Activated T-helper 2 cell treated with anti-CD3 and anti-CD28 coated beads, Interferon-gamma antibody, Interleukin-2, Interleukin-4, amounts not matched to agents 10 μg/mL and 5 μg/mL and 100 μg/mL, durations not matched to agents 14 hours and 24 hours and 36 hours (primary cell): Measurements from ENCODE around the gene STYX. TPM values are rescaled to one million over a fixed set of nuclear protein-coding genes. Genes with fewer than 3 reads are reported as not detected.
"Not testable (repeated sequence)": the region's sequence is repeated elsewhere in the genome, so short reads cannot be mapped to it uniquely, and the experiment has no call there.

ENCODE experiments used
- DNase-seq: peaks from one replicate; pipeline ENCODE4 v3.0.0; 2021; ENCODE audit warnings: low spot score
- H3K27ac Mint-ChIP-seq: one replicate; pipeline ENCODE4 v1.8.0; 2021; ENCODE audit warnings: mixed read lengths
- H3K27me3 Mint-ChIP-seq: one replicate; pipeline ENCODE4 v1.8.0; 2021; ENCODE audit warnings: low read depth, mixed read lengths
- H3K36me3 Mint-ChIP-seq: one replicate; pipeline ENCODE4 v1.8.0; 2021; ENCODE audit warnings: low read depth, mixed read lengths
- H3K4me1 Mint-ChIP-seq: one replicate; pipeline ENCODE4 v1.8.0; 2021; ENCODE audit warnings: low read depth, mixed read lengths
- H3K4me3 Mint-ChIP-seq: one replicate; pipeline ENCODE4 v1.8.0; 2021; ENCODE audit warnings: low read depth, mild to moderate bottlenecking, moderate library complexity, mixed read lengths
- H3K9me3 Mint-ChIP-seq: one replicate; pipeline ENCODE4 v1.8.0; 2021; ENCODE audit warnings: mixed read lengths
- intact Hi-C: fragments of 100-400 bp; cut with micrococcal nuclease; formaldehyde crosslinking; loops from one replicate; pipeline ENCODE4 v1.15.1; 2023
- total RNA-seq: library from RNA; stranded (reverse); gene quantifications from 2 replicates; pipeline ENCODE4 v1.2.3, GENCODE V29; 2022

Gene STYX
- total RNA-seq, 1 donor from 2014 or later = 16.5 TPM

DNA sequence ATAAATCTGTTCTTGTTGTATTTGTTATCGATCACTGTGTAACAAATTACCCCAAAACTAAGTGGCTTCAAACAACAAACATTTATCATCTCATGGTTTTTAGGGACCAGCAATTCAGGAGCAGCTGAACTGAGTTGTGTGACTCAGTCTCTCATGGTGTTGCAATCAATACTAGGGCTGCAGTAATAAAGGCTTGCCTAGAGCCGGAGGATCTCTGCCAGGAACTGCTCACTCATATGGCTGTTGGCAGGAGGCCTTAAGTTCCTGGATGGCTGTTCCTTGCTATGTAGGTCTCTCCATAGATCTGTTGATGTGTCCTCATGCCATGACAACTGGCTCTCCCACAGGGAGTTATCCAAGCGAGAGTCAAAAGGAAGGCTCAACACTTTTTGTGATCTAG is 26.7 kb upstream of the STYX start:
- no peak for DNase-seq
- H3K27me3 Mint-ChIP-seq = no peaks in the 10 kb centered on the region
- H3K9me3 Mint-ChIP-seq = no peaks in the 10 kb centered on the region
- no peak overlapping the region for H3K4me3 Mint-ChIP-seq
- H3K4me1 Mint-ChIP-seq = peaks cover 27% of the 10 kb centered on the region
- intact Hi-C loops = no loop called here
- no peak overlapping the region for H3K27ac Mint-ChIP-seq
- H3K36me3 Mint-ChIP-seq = peaks cover 12% of the 10 kb centered on the region

DNA sequence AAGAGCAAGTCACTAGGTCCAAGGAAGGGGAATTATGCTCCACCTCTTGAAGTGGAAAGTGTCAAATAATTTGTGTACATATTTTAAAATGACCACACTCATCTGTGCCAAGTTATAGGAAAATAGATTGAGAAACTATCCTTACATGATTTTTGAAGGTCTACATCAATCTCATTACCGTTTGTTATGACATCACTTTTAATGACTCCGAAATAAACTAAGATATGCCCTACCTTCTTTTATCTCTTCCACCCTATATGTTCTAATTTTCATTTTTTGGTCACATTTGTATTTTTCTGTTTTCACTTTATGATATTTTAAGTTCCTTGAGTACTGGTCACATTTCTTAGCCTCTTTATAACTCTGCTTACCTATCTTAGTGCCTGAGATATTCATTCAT is 26.3 kb upstream of the STYX start:
- H3K4me1 Mint-ChIP-seq = peaks cover 31% of the 10 kb centered on the region
- H3K4me3 Mint-ChIP-seq = no peak overlapping the region
- no peak overlapping the region for H3K27ac Mint-ChIP-seq
- H3K27me3 Mint-ChIP-seq = no peaks in the 10 kb centered on the region
- DNase-seq = no peak
- no peaks in the 10 kb centered on the region for H3K9me3 Mint-ChIP-seq
- peaks cover 17% of the 10 kb centered on the region for H3K36me3 Mint-ChIP-seq
- intact Hi-C loops = no loop called here

DNA sequence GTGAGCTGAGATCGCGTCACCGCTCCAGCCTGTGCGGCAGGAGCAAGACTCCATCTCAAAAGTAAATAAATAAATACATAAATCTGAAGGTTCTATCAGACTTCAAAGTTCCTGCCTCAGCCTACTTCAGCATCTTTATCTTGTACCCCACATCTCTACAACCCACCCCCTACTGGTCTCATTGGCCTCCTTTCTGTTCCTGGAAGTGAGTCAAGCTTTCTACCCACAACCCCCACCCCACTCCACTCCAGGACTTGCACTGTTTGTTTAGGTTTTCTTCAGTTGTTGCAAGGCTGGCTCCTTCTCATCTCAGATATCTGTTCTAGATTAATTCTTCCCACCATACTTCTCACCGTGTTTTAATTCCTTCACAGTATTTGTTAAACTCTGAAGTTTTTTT is 23.7 kb upstream of the STYX start:
- peak overlapping the region; percentile 93 for H3K27ac Mint-ChIP-seq
- H3K36me3 Mint-ChIP-seq = peaks cover 43% of the 10 kb centered on the region
- H3K9me3 Mint-ChIP-seq = no peaks in the 10 kb centered on the region
- DNase-seq = peak; percentile 38
- H3K4me1 Mint-ChIP-seq = peaks cover 40% of the 10 kb centered on the region
- H3K4me3 Mint-ChIP-seq = peak overlapping the region; percentile 99
- intact Hi-C loops = loop anchor here (1.0 to 2.0 kb wide), 2 partner anchors 154 to 447 kb away; partner anchors contain the start of genes DDHD1, GPR137C and TXNDC16
- no peaks in the 10 kb centered on the region for H3K27me3 Mint-ChIP-seq

DNA sequence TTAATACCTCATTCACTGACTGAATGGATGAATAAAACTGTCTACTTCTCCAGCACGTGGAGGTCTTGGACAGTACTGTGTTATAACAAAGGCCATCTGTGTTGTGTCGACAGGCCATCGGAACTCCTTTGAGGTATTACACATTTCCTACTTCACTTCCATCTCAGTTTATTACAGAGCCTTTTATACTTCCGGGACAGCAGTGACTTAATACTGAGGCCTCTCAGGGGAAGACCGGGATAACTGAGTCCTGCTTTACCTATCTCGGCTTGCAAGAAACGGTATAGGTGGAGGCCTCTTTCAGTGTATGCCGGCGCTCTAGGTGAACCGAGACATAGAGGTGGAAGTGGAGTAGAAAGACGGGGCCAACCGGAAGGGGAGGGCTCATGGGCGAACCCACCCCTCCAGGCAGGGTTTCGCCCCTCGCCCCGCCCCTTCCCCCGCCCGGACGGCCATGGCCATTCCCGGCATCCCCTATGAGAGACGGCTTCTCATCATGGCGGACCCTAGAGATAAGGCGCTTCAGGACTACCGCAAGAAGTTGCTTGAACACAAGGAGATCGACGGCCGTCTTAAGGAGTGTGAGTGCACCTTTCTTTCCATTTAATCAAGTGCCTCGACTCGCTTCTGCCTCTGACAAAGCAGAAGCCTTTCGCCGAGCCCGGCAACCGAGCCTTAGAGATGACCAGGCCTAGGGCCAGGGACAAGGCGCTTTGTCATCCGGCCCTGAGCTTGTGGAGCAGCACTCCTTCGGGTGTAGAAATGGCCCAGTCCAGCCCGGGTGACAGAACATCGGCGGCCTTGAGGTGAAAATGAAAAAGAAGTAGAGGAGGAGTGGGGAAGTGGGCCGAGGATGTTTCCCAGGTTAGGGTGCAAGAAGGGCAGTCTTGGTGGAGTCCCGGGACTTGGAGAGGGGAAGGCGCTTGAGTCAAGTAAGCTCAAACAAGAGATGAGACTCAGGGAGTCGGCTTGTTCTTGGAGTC is 23.0 kb upstream of the STYX start, which contains the start of gene PSMC6:
TSS of gene PSMC6 (plus strand) at position 477 of the 983 bp plus-strand sequence. CDS start at position 497, 20 bp downstream.
- Mint-ChIP-seq H3K4me1 (peaks cover 39% of the 10 kb centered on the region), H3K4me3 (peak within 1 kb of the TSS; percentile 99), H3K9me3 (no peaks in the 10 kb centered on the region), H3K27me3 (no peaks in the 10 kb centered on the region), H3K36me3 (peaks cover 50% of the 10 kb centered on the region), H3K27ac (peak within 1 kb of the TSS; percentile 93)
- peak; percentile 84 for DNase-seq
- intact Hi-C loops = loop anchor here (1.0 to 2.0 kb wide), 5 partner anchors 13 to 446 kb away; partner anchors contain the start of genes DDHD1, GNPNAT1, GPR137C and TXNDC16

DNA sequence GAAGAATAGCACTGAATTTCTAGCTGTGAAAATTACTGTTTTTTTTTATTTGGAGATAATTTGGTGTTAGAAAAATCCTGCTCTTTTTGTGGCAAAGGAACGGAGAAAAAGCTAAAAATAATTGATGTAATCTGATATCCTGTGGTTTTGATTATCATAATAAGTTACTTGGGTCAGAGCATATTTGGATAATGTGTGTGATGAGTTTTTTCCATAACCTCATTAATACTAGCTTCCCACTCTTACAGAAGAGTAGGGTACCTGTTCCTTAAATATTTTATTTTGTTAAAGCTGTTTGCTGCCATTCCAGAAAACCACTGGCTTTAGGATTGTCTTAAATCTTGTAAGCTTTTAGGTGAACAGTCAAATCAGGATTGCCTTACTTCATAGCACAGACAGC is 18.3 kb upstream of the STYX start:
- Mint-ChIP-seq H3K27ac (no peak overlapping the region), H3K4me1 (peaks cover 32% of the 10 kb centered on the region), H3K4me3 (no peak overlapping the region), H3K9me3 (no peaks in the 10 kb centered on the region), H3K27me3 (no peaks in the 10 kb centered on the region), H3K36me3 (peaks cover 87% of the 10 kb centered on the region)
- intact Hi-C loops = no loop called here
- DNase-seq = no peak

DNA sequence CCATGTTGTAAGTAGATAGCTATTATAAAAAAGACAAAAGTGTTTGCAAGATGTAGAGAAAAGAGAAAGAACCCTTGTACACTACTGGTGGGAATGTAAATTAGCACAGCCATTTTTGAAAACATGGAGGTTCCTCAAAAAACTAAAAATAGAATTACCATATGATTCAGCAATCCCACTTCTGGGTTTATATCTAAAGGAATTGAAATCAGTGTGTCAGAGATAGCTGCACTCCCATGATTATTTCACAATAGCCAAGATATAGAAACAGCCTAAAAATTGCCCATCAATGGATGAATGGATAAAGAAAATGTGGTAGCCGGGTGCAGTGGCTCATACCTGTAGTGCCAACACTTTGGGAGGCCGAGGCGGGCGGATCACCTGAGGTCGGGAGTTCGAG is 13.8 kb upstream of the STYX start:
- intact Hi-C loops = no loop called here
- no peaks in the 10 kb centered on the region for H3K9me3 Mint-ChIP-seq
- peaks cover 75% of the 10 kb centered on the region for H3K36me3 Mint-ChIP-seq
- H3K27me3 Mint-ChIP-seq = no peaks in the 10 kb centered on the region
- no peak overlapping the region for H3K27ac Mint-ChIP-seq
- no peak overlapping the region for H3K4me3 Mint-ChIP-seq
- DNase-seq = no peak
- H3K4me1 Mint-ChIP-seq = peaks cover 7% of the 10 kb centered on the region

DNA sequence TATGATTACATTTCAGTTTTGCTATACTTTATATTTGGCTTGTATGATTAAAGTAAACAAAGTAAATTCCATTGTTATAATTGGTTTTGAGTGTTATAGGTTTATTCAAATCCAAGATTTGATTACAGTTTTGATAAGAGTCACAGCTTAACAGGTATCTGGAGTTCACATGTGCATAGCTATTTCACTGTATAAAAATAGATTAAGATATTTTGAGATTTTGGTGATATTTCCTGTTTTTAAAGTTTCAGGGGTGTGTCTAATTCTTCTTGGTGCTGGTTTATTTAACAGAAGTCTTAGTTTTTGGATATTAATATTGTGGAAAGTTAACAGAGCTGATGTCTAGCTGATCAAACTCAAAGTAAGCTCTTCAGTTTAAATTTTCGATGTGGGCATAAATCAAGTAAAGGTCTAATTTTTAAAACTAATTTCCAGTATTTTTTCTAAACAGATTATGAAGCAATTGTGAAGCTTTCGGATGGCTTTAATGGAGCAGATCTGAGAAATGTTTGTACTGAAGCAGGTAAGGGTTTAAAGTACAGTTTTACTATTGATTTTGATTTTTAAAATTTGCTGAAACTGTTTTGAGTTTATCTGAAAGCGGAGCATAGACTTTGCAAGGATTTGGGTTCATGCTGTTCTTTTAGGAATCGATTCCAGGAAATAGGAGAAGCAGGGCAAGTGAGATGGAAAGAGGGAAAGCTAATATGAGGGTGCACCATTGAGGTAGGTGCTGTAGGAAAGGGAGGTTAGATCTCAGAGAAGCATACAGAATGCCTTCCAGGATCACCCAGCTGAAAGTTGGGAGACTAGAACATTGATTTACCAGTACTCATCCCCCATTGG is 6.2 kb upstream of the STYX start:
- DNase-seq = no peak
- intact Hi-C loops = loop anchor here (10.0 kb wide), 1 partner anchor 49 kb away; no protein-coding TSS in a partner anchor
- H3K9me3 Mint-ChIP-seq = no peaks in the 10 kb centered on the region
- H3K4me3 Mint-ChIP-seq = no peak overlapping the region
- H3K36me3 Mint-ChIP-seq = peaks cover 77% of the 10 kb centered on the region
- H3K27ac Mint-ChIP-seq = no peak overlapping the region
- no peaks in the 10 kb centered on the region for H3K27me3 Mint-ChIP-seq
- peaks cover 16% of the 10 kb centered on the region for H3K4me1 Mint-ChIP-seq

DNA sequence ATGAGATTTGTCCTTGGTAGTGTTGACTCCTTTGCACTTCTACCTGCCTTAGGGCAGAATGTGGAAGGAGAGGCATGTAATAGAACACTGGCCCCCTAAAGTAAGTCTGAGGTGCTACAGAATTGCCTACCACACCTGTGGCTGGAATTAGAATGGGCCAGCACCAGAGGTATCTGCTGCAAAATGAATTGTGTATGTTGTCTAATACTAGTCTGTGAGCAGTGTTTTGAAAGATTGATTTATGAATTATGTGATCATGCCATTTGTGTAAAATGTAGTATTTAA is 5.7 kb upstream of the STYX start:
- Mint-ChIP-seq H3K27me3 (no peaks in the 10 kb centered on the region), H3K4me1 (peaks cover 16% of the 10 kb centered on the region), H3K27ac (no peak overlapping the region), H3K9me3 (no peaks in the 10 kb centered on the region), H3K36me3 (peaks cover 72% of the 10 kb centered on the region), H3K4me3 (no peak overlapping the region)
- no peak for DNase-seq
- intact Hi-C loops = loop anchor here (10.0 kb wide), 1 partner anchor 50 kb away; no protein-coding TSS in a partner anchor

DNA sequence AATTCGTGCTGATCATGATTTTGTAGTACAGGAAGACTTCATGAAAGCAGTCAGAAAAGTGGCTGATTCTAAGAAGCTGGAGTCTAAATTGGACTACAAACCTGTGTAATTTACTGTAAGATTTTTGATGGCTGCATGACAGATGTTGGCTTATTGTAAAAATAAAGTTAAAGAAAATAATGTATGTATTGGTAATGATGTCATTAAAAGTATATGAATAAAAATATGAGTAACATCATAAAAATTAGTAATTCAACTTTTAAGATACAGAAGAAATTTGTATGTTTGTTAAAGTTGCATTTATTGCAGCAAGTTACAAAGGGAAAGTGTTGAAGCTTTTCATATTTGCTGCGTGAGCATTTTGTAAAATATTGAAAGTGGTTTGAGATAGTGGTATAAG is 2.5 kb upstream of the STYX start:
- DNase-seq, H3K4me3 Mint-ChIP-seq, H3K27me3 Mint-ChIP-seq, H3K9me3 Mint-ChIP-seq, H3K27ac Mint-ChIP-seq: not testable (repeated sequence)
- Mint-ChIP-seq H3K4me1 (peaks cover 15% of the 10 kb centered on the region), H3K36me3 (peaks cover 52% of the 10 kb centered on the region)
- intact Hi-C loops = loop anchor here (5.0 to 10.0 kb wide), 2 partner anchors 53 to 175 kb away; partner anchors contain the start of genes GPR137C and TXNDC16

DNA sequence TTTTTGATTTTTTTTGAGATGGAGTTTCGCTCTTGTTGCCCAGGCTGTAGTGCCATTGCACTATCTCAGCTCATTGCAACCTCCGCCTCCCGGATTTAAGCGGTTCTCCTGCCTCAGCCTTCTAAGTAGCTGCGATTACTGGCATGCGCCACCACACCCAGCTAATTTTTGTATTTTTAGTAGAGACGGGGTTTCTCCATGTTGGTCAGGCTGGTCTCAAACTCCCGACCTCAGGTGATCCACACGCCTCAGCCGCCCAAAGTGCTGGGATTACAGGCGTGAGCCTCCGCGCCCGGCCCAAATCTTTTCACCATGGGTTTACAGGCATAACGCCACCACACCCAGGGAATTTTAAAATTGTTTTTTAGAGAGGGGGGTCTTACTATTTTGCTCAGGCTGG is 931 bp upstream of the STYX start:
- intact Hi-C loops = loop anchor here (1.0 to 10.0 kb wide), 3 partner anchors 22 to 177 kb away; partner anchors contain the start of genes GPR137C, PSMC6 and TXNDC16
- not testable (repeated sequence) for H3K27me3 Mint-ChIP-seq, H3K9me3 Mint-ChIP-seq, H3K27ac Mint-ChIP-seq, DNase-seq
- peaks cover 16% of the 10 kb centered on the region for H3K4me1 Mint-ChIP-seq
- H3K4me3 Mint-ChIP-seq = peak overlapping the region; percentile 37
- H3K36me3 Mint-ChIP-seq = peaks cover 50% of the 10 kb centered on the region

DNA sequence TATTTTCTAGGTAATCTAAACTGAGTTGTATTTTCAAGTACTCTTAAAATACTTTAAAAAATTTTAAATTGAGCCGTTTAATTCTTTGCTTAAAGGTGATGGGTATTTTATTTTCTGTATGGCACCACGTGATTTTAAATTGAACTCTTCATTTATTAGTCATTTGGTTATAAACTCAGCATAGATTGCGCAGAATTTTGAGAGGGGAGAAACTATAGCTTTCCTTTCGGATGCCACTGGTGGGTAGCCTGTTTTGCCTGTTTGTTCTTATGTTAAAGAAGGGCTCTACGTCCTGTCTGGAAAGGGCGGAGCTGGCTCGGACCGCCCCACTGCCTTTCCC is 411 bp upstream of the STYX start:
- no peak for DNase-seq
- no peaks in the 10 kb centered on the region for H3K9me3 Mint-ChIP-seq
- peaks cover 50% of the 10 kb centered on the region for H3K36me3 Mint-ChIP-seq
- H3K4me1 Mint-ChIP-seq = peaks cover 16% of the 10 kb centered on the region
- peak overlapping the region; percentile 95 for H3K4me3 Mint-ChIP-seq
- peak overlapping the region; percentile 61 for H3K27ac Mint-ChIP-seq
- H3K27me3 Mint-ChIP-seq = no peaks in the 10 kb centered on the region
- intact Hi-C loops = loop anchor here (1.0 to 10.0 kb wide), 3 partner anchors 22 to 177 kb away; partner anchors contain the start of genes GPR137C, PSMC6 and TXNDC16

DNA sequence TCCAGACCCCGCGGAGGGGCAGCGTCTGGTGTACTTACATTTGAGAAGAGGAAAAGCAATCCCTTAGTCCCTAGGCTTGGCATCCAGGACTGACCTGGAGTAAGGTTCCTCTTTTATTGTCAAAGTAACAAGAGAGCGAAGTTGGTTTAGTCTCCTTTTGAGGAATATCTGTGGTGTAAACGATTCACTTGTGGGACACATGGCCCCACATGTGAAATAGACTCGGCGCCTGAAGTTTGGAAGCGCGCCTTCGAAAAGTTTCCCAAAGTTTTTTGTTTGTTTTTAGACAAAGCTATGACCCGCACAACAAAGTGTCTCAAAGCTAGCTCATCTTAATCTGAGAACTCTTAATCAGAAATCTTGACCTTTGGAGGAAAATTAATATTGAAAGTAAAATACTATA is 744 bp downstream of the STYX start:
- H3K9me3 Mint-ChIP-seq = no peaks in the 10 kb centered on the region
- peak overlapping the region; percentile 80 for H3K27ac Mint-ChIP-seq
- H3K36me3 Mint-ChIP-seq = peaks cover 49% of the 10 kb centered on the region
- DNase-seq = no peak
- intact Hi-C loops = loop anchor here (1.0 to 5.0 kb wide), 3 partner anchors 12 to 62 kb away; partner anchors contain the start of gene GNPNAT1
- peak overlapping the region; percentile 95 for H3K4me3 Mint-ChIP-seq
- H3K27me3 Mint-ChIP-seq = no peaks in the 10 kb centered on the region
- peaks cover 22% of the 10 kb centered on the region for H3K4me1 Mint-ChIP-seq
